Esophagus muscularis mucosa (tissue), 3 donors: ENCODE measurements around the gene DNAH10.

Source experiments
- POLR2AphosphoS5 ChIP-seq, 2 donors: sonication (generic); formaldehyde crosslinking; IDR thresholded peaks; one replicate each; pipeline ENCODE4 v1.6.1; 2017; ENCODE audit warnings: antibody characterized with exemption in 2 of 2
- TF ChIP-seq, protein P1 (sequence below), 3 experiments: fragments of 200-600 bp in 2 of 3; fragments of 450-650 bp in 1 of 3; sonication (generic) in 2 of 3; IDR thresholded peaks; one replicate each; pipeline ENCODE4 v1.5.1; 2017 to 2019; ENCODE audit warnings: antibody characterized with exemption in 3 of 3, mild to moderate bottlenecking in 2 of 3, moderate library complexity in 1 of 3

DNA sequence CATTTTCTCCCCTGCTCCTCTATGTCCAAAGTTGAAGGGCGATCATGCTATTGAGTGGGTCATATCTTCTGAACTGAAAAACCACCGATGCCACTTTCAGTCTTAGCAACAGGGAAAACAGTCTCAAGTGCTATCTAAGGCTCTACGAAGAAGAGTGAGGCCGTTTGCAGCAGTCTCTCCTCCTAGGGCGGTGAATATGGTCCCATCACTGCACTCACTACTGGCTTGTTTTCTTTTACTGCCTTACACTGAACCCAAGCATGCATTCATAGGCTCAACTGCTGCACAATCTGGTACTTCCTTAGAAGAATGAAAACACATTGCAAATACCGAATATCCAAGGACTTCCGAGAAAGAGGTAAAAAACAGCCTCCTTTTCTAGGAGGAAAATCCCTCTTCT is 92.1 kb downstream of the DNAH10 start:
- TF ChIP-seq POLR2AphosphoS5 (IDR thresholded peaks at IDR 0.05): no peak
- TF ChIP-seq, protein P1, sequence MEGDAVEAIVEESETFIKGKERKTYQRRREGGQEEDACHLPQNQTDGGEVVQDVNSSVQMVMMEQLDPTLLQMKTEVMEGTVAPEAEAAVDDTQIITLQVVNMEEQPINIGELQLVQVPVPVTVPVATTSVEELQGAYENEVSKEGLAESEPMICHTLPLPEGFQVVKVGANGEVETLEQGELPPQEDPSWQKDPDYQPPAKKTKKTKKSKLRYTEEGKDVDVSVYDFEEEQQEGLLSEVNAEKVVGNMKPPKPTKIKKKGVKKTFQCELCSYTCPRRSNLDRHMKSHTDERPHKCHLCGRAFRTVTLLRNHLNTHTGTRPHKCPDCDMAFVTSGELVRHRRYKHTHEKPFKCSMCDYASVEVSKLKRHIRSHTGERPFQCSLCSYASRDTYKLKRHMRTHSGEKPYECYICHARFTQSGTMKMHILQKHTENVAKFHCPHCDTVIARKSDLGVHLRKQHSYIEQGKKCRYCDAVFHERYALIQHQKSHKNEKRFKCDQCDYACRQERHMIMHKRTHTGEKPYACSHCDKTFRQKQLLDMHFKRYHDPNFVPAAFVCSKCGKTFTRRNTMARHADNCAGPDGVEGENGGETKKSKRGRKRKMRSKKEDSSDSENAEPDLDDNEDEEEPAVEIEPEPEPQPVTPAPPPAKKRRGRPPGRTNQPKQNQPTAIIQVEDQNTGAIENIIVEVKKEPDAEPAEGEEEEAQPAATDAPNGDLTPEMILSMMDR (IDR thresholded peaks at IDR 0.05): no peak
